H9 (cell line): Measurements from ENCODE around the gene ACTBL2. TPM values are rescaled to one million over a fixed set of nuclear protein-coding genes. Genes with fewer than 3 reads are reported as not detected.

ENCODE experiments used
- DNase-seq: peaks from one replicate; pipeline ENCODE4 v3.0.0-alpha.2; 2017
- H2AFZ ChIP-seq: one replicate; pipeline ENCODE4 v1.6.1; 2013; ENCODE audit warnings: mild to moderate bottlenecking, low read length, control low read depth, moderate library complexity
- H2AK5ac ChIP-seq: 2 replicates; pipeline ENCODE4 v1.6.1; 2013; ENCODE audit warnings: low read length, control low read depth, mixed read lengths; ENCODE audit not compliant: insufficient read length
- H2BK120ac ChIP-seq: one replicate; pipeline ENCODE4 v1.6.1; 2013; ENCODE audit warnings: low read depth, mild to moderate bottlenecking, low read length, control low read depth, inconsistent platforms; ENCODE audit not compliant: poor library complexity, severe bottlenecking
- H2BK12ac ChIP-seq: 2 replicates; pipeline ENCODE4 v1.6.1; 2013; ENCODE audit warnings: low read length, control low read depth, mixed read lengths, low read depth; ENCODE audit not compliant: insufficient read length
- H2BK15ac ChIP-seq: 2 replicates; pipeline ENCODE4 v1.6.1; 2013; ENCODE audit warnings: low read depth, low read length, control low read depth
- H2BK20ac ChIP-seq: one replicate; pipeline ENCODE4 v1.6.1; 2013; ENCODE audit warnings: low read depth, mild to moderate bottlenecking, low read length, control low read depth, inconsistent platforms; ENCODE audit not compliant: poor library complexity, severe bottlenecking
- H2BK5ac ChIP-seq: 2 replicates; pipeline ENCODE4 v1.6.1; 2013; ENCODE audit warnings: low read length, control low read depth, mixed read lengths; ENCODE audit not compliant: insufficient read length
- H3K14ac ChIP-seq: 2 replicates; pipeline ENCODE4 v1.6.1; 2013; ENCODE audit warnings: low read length, control low read depth; ENCODE audit not compliant: insufficient read depth
- H3K18ac ChIP-seq: 2 replicates; pipeline ENCODE4 v1.6.1; 2013; ENCODE audit warnings: low read depth, mild to moderate bottlenecking, mixed read lengths, low read length, control low read depth; ENCODE audit not compliant: insufficient read length
- H3K23ac ChIP-seq: 2 replicates; pipeline ENCODE4 v1.6.1; 2013; ENCODE audit warnings: low read length, control low read depth, mixed read lengths, low read depth; ENCODE audit not compliant: insufficient read length
- H3K23me2 ChIP-seq: 2 replicates; pipeline ENCODE4 v1.6.1; 2013; ENCODE audit warnings: low read depth, mild to moderate bottlenecking, mixed read lengths, low read length, control low read depth; ENCODE audit not compliant: insufficient read length, poor library complexity, severe bottlenecking
- H3K27ac ChIP-seq: 2 replicates; pipeline ENCODE4 v1.5.1; 2013; ENCODE audit warnings: low read length, control low read depth, mixed read lengths, low read depth; ENCODE audit not compliant: insufficient read length
- H3K27me3 ChIP-seq: 2 replicates; pipeline ENCODE4 v1.6.1; 2013; ENCODE audit warnings: low read length, control low read depth, inconsistent platforms; ENCODE audit not compliant: insufficient read depth
- H3K4ac ChIP-seq: 2 replicates; pipeline ENCODE4 v1.6.1; 2013; ENCODE audit warnings: low read depth, mild to moderate bottlenecking, control low read depth, inconsistent platforms, low read length, moderate library complexity
- H3K4me1 ChIP-seq: 2 replicates; pipeline ENCODE4 v1.6.1; 2013; ENCODE audit warnings: low read length, control low read depth, inconsistent platforms; ENCODE audit not compliant: insufficient read depth
- H3K4me2 ChIP-seq: 2 replicates; pipeline ENCODE4 v1.6.1; 2013; ENCODE audit warnings: low read length, control low read depth, mixed read lengths; ENCODE audit not compliant: insufficient read length, insufficient read depth
- H3K56ac ChIP-seq: 2 replicates; pipeline ENCODE4 v1.6.1; 2013; ENCODE audit warnings: low read depth, mild to moderate bottlenecking, mixed read lengths, low read length, control low read depth; ENCODE audit not compliant: insufficient read length
- H3K79me1 ChIP-seq: 2 replicates; pipeline ENCODE4 v1.6.1; 2013; ENCODE audit warnings: low read depth, mild to moderate bottlenecking, moderate library complexity, low read length, control low read depth, inconsistent platforms; ENCODE audit not compliant: insufficient read depth, poor library complexity, severe bottlenecking
- H3K79me2 ChIP-seq: 2 replicates; pipeline ENCODE4 v1.6.1; 2013; ENCODE audit warnings: low read length, control low read depth, inconsistent platforms; ENCODE audit not compliant: insufficient read depth
- H3K9ac ChIP-seq: 2 replicates; pipeline ENCODE4 v1.6.1; 2013; ENCODE audit warnings: low read length, control low read depth, mixed read lengths; ENCODE audit not compliant: insufficient read length; ENCODE audit errors: extremely low read depth
- H3K9me3 ChIP-seq: one replicate; pipeline ENCODE4 v1.6.1; 2013; ENCODE audit warnings: low read depth, low read length, inconsistent platforms; ENCODE audit not compliant: control insufficient read depth
- H3T11ph ChIP-seq: one replicate; pipeline ENCODE4 v1.6.1; 2013; ENCODE audit warnings: mild to moderate bottlenecking, low read length, control low read depth, inconsistent platforms
- H4K20me1 ChIP-seq: one replicate; pipeline ENCODE4 v1.6.1; 2013; ENCODE audit not compliant: control insufficient read depth, insufficient read length, insufficient read depth
- H4K5ac ChIP-seq: 2 replicates; pipeline ENCODE4 v1.6.1; 2013; ENCODE audit warnings: low read depth, mild to moderate bottlenecking, mixed read lengths, low read length, control low read depth; ENCODE audit not compliant: insufficient read length
- H4K8ac ChIP-seq: replicated peaks from 2 replicates; pipeline ENCODE4 v1.6.1; 2013; ENCODE audit warnings: low read length, control low read depth, mixed read lengths, low read depth; ENCODE audit not compliant: insufficient read length
- H4K91ac ChIP-seq: 2 replicates; pipeline ENCODE4 v1.6.1; 2013; ENCODE audit warnings: low read depth, mild to moderate bottlenecking, moderate library complexity, mixed read lengths, low read length, control low read depth; ENCODE audit not compliant: insufficient read length
- H3K27ac Mint-ChIP-seq, 3 experiments: 2 replicates in 2 of 3; 3 replicates in 1 of 3; pipeline ENCODE4 v1.8.0; 2020 to 2021; ENCODE audit warnings: mixed read lengths in 3 of 3, mild to moderate bottlenecking in 1 of 3, moderate library complexity in 1 of 3
- H3K27me3 Mint-ChIP-seq: 2 replicates; pipeline ENCODE4 v1.8.0; 2021; ENCODE audit warnings: low read depth, mild to moderate bottlenecking, moderate library complexity, mixed read lengths
- H3K36me3 Mint-ChIP-seq, 3 experiments: 2 replicates in 2 of 3; 3 replicates in 1 of 3; pipeline ENCODE4 v1.8.0; 2020 to 2021; ENCODE audit warnings: low read depth in 3 of 3, mixed read lengths in 3 of 3; ENCODE audit not compliant: insufficient read depth in 1 of 3
- H3K4me1 Mint-ChIP-seq, 2 experiments: 2 replicates each; pipeline ENCODE4 v1.8.0; 2020; ENCODE audit warnings: mixed read lengths in 2 of 2
- H3K4me3 Mint-ChIP-seq, 2 experiments: 2 replicates in 1 of 2; 3 replicates in 1 of 2; pipeline ENCODE4 v1.8.0; 2020 to 2021; ENCODE audit warnings: mild to moderate bottlenecking in 2 of 2, mixed read lengths in 2 of 2, moderate library complexity in 1 of 2
- H3K9me3 Mint-ChIP-seq, 2 experiments: 2 replicates in 1 of 2; 3 replicates in 1 of 2; pipeline ENCODE4 v1.8.0; 2020; ENCODE audit warnings: mild to moderate bottlenecking in 2 of 2, mixed read lengths in 2 of 2, moderate library complexity in 1 of 2
- WGBS: extraction: QIAGEN DNeasy Blood & Tissue Kit; methylation state at CpG from one replicate; pipeline ENCODE4 v1.1.7; 2013; ENCODE audit warnings: missing lambda C conversion rate, low lambda C conversion rate, mixed read lengths; ENCODE audit not compliant: insufficient read length; ENCODE audit errors: extremely low coverage; 5-methylcytosine and 5-hydroxymethylcytosine counted together
- total RNA-seq: library from RNA; stranded (reverse); gene quantifications from 2 replicates; pipeline ENCODE4 v1.2.1, GENCODE V29; 2021
- TF ChIP-seq, protein P1 (sequence below): fragments of 200-600 bp; sonication (generic); conservative IDR thresholded peaks from 3 replicates; pipeline ENCODE4 v1.8.0; 2021; ENCODE audit warnings: antibody characterized with exemption, mild to moderate bottlenecking

Gene ACTBL2
- total RNA-seq, 1 experiment from 2014 or later: not detected

DNA sequence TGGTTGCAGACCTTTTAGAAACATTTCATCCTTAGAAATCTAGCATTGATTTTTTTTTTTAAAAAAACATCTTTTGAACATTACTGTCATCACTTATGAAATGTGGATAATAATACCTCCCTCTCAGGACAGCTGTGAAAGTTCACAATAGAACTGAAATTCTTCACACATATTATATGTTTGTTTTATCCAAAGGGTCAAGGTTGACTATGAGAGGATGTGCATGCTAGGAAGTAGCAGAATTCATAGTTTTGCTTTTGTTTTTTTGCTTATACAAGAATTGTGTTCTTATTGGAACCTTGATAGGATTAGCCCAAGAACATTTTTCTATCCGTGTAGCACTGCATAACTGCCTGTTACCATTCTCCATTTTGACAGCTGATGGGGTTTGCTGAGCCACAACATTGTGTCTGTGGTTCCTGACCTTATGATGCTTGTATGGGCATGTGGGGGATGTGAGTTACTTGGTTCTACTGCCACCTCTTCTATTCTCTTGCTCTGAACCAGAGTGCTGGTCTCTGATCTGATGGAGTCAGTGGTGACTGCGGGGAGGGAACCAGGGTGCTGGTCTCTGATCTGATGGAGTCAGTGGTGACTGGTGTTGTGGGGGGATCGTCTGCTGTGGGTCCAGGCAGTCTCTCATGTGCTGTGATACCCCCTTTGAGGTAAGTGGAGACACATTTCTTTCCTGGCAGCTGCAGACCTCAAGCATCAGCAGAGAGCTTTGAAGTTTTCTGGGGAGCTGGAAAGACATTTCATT lies 27.1 kb upstream of the ACTBL2 start:
- H3K14ac ChIP-seq: no peak overlapping the region
- no CpG with 5 or more reads among the region's 3 CpGs for WGBS
- H3K4ac ChIP-seq: no peak overlapping the region
- H3K36me3 Mint-ChIP-seq: no peaks in the 10 kb centered on the region
- H2BK120ac ChIP-seq: no peak overlapping the region
- H3K9me3 ChIP-seq: no peaks in the 10 kb centered on the region
- no peak for DNase-seq
- H3K79me2 ChIP-seq: no peaks in the 10 kb centered on the region
- no peaks in the 10 kb centered on the region for H3K23me2 ChIP-seq
- H3K9ac ChIP-seq: no peak overlapping the region
- H3K56ac ChIP-seq: no peak overlapping the region
- H3K27me3 ChIP-seq: no peaks in the 10 kb centered on the region; the same call in 1 of the 2 replicates
- no peak overlapping the region for H3K18ac ChIP-seq
- H3K27me3 Mint-ChIP-seq: no peaks in the 10 kb centered on the region; the same call in 1 of the 2 replicates
- no peaks in the 10 kb centered on the region for H3K79me1 ChIP-seq
- no peaks in the 10 kb centered on the region for H3K4me1 Mint-ChIP-seq
- no peak overlapping the region for H2AFZ ChIP-seq
- no peak overlapping the region for H2BK20ac ChIP-seq
- no peak overlapping the region for H3K4me2 ChIP-seq
- H3K9me3 Mint-ChIP-seq: no peaks in the 10 kb centered on the region
- H3T11ph ChIP-seq: no peak overlapping the region
- H4K5ac ChIP-seq: no peak overlapping the region
- H3K4me3 Mint-ChIP-seq: no peak overlapping the region
- no peak overlapping the region for H4K8ac ChIP-seq
- no peak overlapping the region; a peak in 1 of 7 replicates for H3K27ac Mint-ChIP-seq
- H3K27ac ChIP-seq: no peak overlapping the region
- no peak overlapping the region for H2BK15ac ChIP-seq
- no peak overlapping the region for H4K91ac ChIP-seq
- no peak overlapping the region for H3K23ac ChIP-seq
- TF ChIP-seq, protein P1, sequence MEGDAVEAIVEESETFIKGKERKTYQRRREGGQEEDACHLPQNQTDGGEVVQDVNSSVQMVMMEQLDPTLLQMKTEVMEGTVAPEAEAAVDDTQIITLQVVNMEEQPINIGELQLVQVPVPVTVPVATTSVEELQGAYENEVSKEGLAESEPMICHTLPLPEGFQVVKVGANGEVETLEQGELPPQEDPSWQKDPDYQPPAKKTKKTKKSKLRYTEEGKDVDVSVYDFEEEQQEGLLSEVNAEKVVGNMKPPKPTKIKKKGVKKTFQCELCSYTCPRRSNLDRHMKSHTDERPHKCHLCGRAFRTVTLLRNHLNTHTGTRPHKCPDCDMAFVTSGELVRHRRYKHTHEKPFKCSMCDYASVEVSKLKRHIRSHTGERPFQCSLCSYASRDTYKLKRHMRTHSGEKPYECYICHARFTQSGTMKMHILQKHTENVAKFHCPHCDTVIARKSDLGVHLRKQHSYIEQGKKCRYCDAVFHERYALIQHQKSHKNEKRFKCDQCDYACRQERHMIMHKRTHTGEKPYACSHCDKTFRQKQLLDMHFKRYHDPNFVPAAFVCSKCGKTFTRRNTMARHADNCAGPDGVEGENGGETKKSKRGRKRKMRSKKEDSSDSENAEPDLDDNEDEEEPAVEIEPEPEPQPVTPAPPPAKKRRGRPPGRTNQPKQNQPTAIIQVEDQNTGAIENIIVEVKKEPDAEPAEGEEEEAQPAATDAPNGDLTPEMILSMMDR: no peak
- H3K4me1 ChIP-seq: no peaks in the 10 kb centered on the region
- H2AK5ac ChIP-seq: no peak overlapping the region
- no peaks in the 10 kb centered on the region for H4K20me1 ChIP-seq
- no peak overlapping the region for H2BK5ac ChIP-seq
- no peak overlapping the region for H2BK12ac ChIP-seq
